Measurements from ENCODE around the gene PGRMC2.

DNA sequence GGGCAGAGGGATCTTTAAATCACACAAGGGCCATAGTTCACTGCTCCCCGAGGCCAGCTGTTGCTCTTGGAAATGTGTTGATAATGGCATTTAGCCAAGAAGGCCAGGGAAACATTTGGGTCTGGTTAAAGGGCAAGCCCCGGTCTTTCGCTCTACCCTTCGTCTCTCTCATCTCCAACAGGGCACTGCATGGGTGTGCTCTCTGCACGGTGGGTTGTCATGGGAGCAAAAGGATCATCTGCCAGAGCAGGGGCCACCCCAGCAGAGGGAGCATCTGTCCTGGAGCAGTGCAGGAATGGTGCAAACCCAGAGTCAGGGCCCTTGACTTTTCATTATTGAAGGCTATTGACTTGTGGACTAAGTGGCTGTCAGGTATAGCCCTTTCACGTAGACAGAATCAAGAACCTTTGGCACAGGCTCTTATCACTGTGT is 22.7 kb upstream of the PGRMC2 start:
- TF ChIP-seq, protein P1, sequence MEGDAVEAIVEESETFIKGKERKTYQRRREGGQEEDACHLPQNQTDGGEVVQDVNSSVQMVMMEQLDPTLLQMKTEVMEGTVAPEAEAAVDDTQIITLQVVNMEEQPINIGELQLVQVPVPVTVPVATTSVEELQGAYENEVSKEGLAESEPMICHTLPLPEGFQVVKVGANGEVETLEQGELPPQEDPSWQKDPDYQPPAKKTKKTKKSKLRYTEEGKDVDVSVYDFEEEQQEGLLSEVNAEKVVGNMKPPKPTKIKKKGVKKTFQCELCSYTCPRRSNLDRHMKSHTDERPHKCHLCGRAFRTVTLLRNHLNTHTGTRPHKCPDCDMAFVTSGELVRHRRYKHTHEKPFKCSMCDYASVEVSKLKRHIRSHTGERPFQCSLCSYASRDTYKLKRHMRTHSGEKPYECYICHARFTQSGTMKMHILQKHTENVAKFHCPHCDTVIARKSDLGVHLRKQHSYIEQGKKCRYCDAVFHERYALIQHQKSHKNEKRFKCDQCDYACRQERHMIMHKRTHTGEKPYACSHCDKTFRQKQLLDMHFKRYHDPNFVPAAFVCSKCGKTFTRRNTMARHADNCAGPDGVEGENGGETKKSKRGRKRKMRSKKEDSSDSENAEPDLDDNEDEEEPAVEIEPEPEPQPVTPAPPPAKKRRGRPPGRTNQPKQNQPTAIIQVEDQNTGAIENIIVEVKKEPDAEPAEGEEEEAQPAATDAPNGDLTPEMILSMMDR (IDR thresholded peaks at IDR 0.05; ENCODE audit: low read depth, low read length, poor library complexity, severe bottlenecking), result no peak
- no peak for TF ChIP-seq EZH2phosphoT487 (IDR thresholded peaks at IDR 0.05; ENCODE audit: borderline replicate concordance, low read length)
